ENCODE data around the gene REEP1. TPM values are rescaled to one million over a fixed set of nuclear protein-coding genes. Genes with fewer than 3 reads are reported as not detected.
A peak's percentile ranks its signal among the peaks of the same experiment; 100 is the strongest.

The REEP1 gene
- polyA plus RNA-seq, 2 donors, result 2.6 to 2.9 TPM

GRCh38 chr2:86301711-86302202 lies 35.7 kb downstream of the REEP1 start:
- Histone ChIP-seq H3K27me3 (ENCODE audit: control insufficient read depth in 1 of 2, insufficient read depth in 2 of 2, low read length in 2 of 2) (no peaks in the 10 kb centered on the region), H3K9me3 (ENCODE audit: control insufficient read depth in 2 of 2, insufficient read depth in 1 of 2, low read depth in 1 of 2, low read length in 1 of 2) (no peaks in the 10 kb centered on the region), H3K27ac (ENCODE audit: low read depth in 2 of 2, low read length in 1 of 2) (peak overlapping the region in 1 of 2 donors; percentile 63), H3K4me3 (ENCODE audit: low read depth in 1 of 2, low read length in 2 of 2) (no peak overlapping the region), H3K4me1 (ENCODE audit: control insufficient read depth in 2 of 2, insufficient read depth in 2 of 2, low read length in 1 of 2) (no peaks in the 10 kb centered on the region), H3K36me3 (ENCODE audit: control insufficient read depth in 2 of 2, insufficient read depth in 2 of 2, low read length in 1 of 2) (no peaks in the 10 kb centered on the region)
- 54 to 57% methylated on average over 3 of the region's 3 CpGs for WGBS, 2 donors

- Histone ChIP-seq H3K27me3 (ENCODE audit: control insufficient read depth in 1 of 2, insufficient read depth in 2 of 2, low read length in 2 of 2) (no peaks in the 10 kb centered on the region), H3K9me3 (ENCODE audit: control insufficient read depth in 2 of 2, insufficient read depth in 1 of 2, low read depth in 1 of 2, low read length in 1 of 2) (no peaks in the 10 kb centered on the region), H3K27ac (ENCODE audit: low read depth in 2 of 2, low read length in 1 of 2) (no peak overlapping the region), H3K4me3 (ENCODE audit: low read depth in 1 of 2, low read length in 2 of 2) (no peak overlapping the region), H3K36me3 (ENCODE audit: control insufficient read depth in 2 of 2, insufficient read depth in 2 of 2, low read length in 1 of 2) (no peaks in the 10 kb centered on the region), H3K4me1 (ENCODE audit: control insufficient read depth in 2 of 2, insufficient read depth in 2 of 2, low read length in 1 of 2) (no peaks in the 10 kb centered on the region)
- 60 to 75% methylated on average over 6 of the region's 6 CpGs for WGBS, 2 donors
Measured at GRCh38 chr2:86301009-86301408, 36.4 kb downstream of the REEP1 start.

GRCh38 chr2:86300496-86300895 lies 36.9 kb downstream of the REEP1 start:
- 77 to 90% methylated on average over 3 of the region's 3 CpGs for WGBS, 2 donors
- no peaks in the 10 kb centered on the region for H3K9me3 ChIP-seq (ENCODE audit: control insufficient read depth in 2 of 2, insufficient read depth in 1 of 2, low read depth in 1 of 2, low read length in 1 of 2)
- H3K4me3 ChIP-seq (ENCODE audit: low read depth in 1 of 2, low read length in 2 of 2), result no peak overlapping the region
- no peaks in the 10 kb centered on the region for H3K27me3 ChIP-seq (ENCODE audit: control insufficient read depth in 1 of 2, insufficient read depth in 2 of 2, low read length in 2 of 2)
- no peaks in the 10 kb centered on the region for H3K36me3 ChIP-seq (ENCODE audit: control insufficient read depth in 2 of 2, insufficient read depth in 2 of 2, low read length in 1 of 2)
- no peaks in the 10 kb centered on the region for H3K4me1 ChIP-seq (ENCODE audit: control insufficient read depth in 2 of 2, insufficient read depth in 2 of 2, low read length in 1 of 2)
- no peak overlapping the region for H3K27ac ChIP-seq (ENCODE audit: low read depth in 2 of 2, low read length in 1 of 2)

DNA sequence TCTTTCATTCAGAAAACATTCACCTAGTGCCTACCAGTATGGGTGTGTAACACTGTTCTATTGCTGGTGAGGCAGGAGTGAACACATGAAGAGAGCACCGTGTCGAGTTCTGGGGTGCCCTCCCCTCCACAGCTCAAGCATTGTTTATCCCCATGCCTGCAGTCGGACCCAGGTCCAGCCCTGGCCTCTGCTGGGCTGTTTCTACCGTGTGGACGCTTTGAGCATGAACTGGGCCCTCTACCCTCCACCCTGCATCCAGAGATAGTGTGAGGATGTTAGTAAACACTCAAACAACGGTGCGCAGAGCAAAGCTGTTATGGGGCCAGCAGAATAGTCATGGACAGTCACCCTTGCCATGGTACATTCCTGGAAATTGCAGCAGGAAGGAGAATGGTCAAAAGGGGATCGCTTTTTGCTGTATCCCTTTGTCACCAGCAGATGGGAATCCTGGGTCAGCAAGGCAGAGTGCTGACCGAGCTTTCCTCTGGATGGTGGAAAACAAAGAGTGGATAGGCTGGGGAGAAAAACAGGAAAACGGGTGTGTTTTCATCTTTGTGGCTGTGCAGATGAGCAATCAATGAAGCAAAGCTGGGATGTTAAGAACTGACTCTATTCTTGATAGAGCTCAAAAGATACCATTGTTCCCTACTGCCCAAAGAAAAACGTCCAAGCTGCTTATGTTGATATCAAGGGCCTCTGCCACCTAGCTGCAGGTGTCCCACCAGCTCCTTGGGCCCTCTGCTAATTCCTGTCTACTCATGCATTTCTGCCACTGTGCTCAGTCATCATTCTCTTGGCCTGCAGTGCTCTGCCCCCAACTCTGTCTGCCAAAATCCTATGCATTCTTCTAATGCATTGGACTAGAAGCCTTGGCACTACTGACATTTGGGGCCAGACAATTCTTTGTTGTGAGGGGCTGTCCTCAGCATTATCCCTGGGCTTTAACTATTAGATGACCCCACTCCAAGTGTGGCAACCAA lies 38.7 kb downstream of the REEP1 start:
- Histone ChIP-seq H3K4me3 (ENCODE audit: low read depth in 1 of 2, low read length in 2 of 2) (no peak overlapping the region), H3K9me3 (ENCODE audit: control insufficient read depth in 2 of 2, insufficient read depth in 1 of 2, low read depth in 1 of 2, low read length in 1 of 2) (no peaks in the 10 kb centered on the region), H3K4me1 (ENCODE audit: control insufficient read depth in 2 of 2, insufficient read depth in 2 of 2, low read length in 1 of 2) (no peaks in the 10 kb centered on the region), H3K27me3 (ENCODE audit: control insufficient read depth in 1 of 2, insufficient read depth in 2 of 2, low read length in 2 of 2) (no peaks in the 10 kb centered on the region), H3K36me3 (ENCODE audit: control insufficient read depth in 2 of 2, insufficient read depth in 2 of 2, low read length in 1 of 2) (no peaks in the 10 kb centered on the region), H3K27ac (ENCODE audit: low read depth in 2 of 2, low read length in 1 of 2) (peak overlapping the region in 1 of 2 donors; percentile 75)
- 61 to 65% methylated on average over 11 of the region's 11 CpGs for WGBS, 2 donors

DNA sequence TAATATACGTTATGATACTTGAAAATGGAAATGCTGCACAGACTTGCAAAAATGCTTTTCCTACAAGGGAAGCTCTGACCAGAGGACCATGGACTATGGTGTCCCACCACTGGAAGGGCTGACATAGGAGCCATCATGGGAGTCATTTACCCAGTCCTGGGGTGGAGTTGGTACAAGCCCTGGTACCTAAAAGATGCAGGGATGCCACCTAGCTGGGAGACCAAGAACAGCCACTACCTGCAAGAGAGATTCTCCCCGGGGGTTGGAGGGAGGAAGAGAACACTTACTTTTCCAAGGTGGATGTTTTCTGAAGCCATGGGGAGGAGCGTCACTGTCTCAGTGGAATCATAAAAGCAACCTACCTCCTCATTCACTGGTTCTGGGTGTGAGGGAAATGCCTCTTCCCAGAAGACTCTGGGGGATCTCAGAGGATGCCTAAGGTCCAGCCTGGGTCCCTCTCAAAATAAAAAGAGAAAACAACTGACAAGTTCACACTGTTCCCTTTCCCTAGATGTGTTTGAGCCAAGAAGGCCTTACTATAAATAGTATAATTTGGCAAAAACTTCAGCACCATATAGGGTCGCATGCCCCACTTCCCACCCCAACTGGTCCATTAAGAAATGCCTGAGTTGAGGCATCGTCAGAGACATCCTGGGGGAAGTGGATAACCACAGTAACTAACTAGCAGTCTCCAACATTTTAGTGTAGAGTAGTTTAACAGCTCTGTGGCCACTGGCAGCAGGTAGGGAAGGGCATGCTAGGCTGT lies 39.9 kb downstream of the REEP1 start:
- 67 to 72% methylated on average over 5 of the region's 5 CpGs for WGBS, 2 donors
- no peaks in the 10 kb centered on the region for H3K27me3 ChIP-seq (ENCODE audit: control insufficient read depth in 1 of 2, insufficient read depth in 2 of 2, low read length in 2 of 2)
- H3K4me1 ChIP-seq (ENCODE audit: control insufficient read depth in 2 of 2, insufficient read depth in 2 of 2, low read length in 1 of 2), result no peaks in the 10 kb centered on the region
- no peaks in the 10 kb centered on the region for H3K36me3 ChIP-seq (ENCODE audit: control insufficient read depth in 2 of 2, insufficient read depth in 2 of 2, low read length in 1 of 2)
- no peak overlapping the region for H3K4me3 ChIP-seq (ENCODE audit: low read depth in 1 of 2, low read length in 2 of 2)
- H3K9me3 ChIP-seq (ENCODE audit: control insufficient read depth in 2 of 2, insufficient read depth in 1 of 2, low read depth in 1 of 2, low read length in 1 of 2), result no peaks in the 10 kb centered on the region
- H3K27ac ChIP-seq (ENCODE audit: low read depth in 2 of 2, low read length in 1 of 2), result peak overlapping the region in 1 of 2 donors; percentile 75

DNA sequence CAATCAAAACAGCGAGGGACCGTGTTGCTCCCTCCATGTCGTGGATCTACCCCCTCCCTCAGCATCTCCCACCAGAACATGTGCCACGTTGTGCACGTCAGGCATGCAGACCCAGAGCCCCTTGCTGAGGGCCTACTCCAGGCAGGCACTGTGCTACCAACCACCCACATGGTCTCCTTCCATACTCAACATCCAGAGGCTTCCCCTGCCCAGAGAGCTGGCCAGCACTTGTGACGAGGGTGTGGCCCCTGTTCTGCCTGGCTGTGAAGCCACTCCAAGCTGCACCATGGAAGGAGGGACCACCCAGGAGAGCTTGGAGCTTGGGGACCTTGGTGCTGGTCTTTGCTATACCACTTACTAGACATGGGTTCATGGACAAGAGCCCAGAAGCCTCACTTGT lies 40.5 kb downstream of the REEP1 start:
- peak overlapping the region in 1 of 2 donors; percentile 57 for H3K27ac ChIP-seq (ENCODE audit: low read depth in 2 of 2, low read length in 1 of 2)
- H3K36me3 ChIP-seq (ENCODE audit: control insufficient read depth in 2 of 2, insufficient read depth in 2 of 2, low read length in 1 of 2), result no peaks in the 10 kb centered on the region
- no peaks in the 10 kb centered on the region for H3K9me3 ChIP-seq (ENCODE audit: control insufficient read depth in 2 of 2, insufficient read depth in 1 of 2, low read depth in 1 of 2, low read length in 1 of 2)
- no peaks in the 10 kb centered on the region for H3K27me3 ChIP-seq (ENCODE audit: control insufficient read depth in 1 of 2, insufficient read depth in 2 of 2, low read length in 2 of 2)
- 87 to 89% methylated on average over 6 of the region's 6 CpGs for WGBS, 2 donors
- no peak overlapping the region for H3K4me3 ChIP-seq (ENCODE audit: low read depth in 1 of 2, low read length in 2 of 2)
- no peaks in the 10 kb centered on the region for H3K4me1 ChIP-seq (ENCODE audit: control insufficient read depth in 2 of 2, insufficient read depth in 2 of 2, low read length in 1 of 2)

- Histone ChIP-seq H3K9me3 (ENCODE audit: control insufficient read depth in 2 of 2, insufficient read depth in 1 of 2, low read depth in 1 of 2, low read length in 1 of 2) (no peaks in the 10 kb centered on the region), H3K27me3 (ENCODE audit: control insufficient read depth in 1 of 2, insufficient read depth in 2 of 2, low read length in 2 of 2) (no peaks in the 10 kb centered on the region), H3K4me1 (ENCODE audit: control insufficient read depth in 2 of 2, insufficient read depth in 2 of 2, low read length in 1 of 2) (no peaks in the 10 kb centered on the region), H3K36me3 (ENCODE audit: control insufficient read depth in 2 of 2, insufficient read depth in 2 of 2, low read length in 1 of 2) (no peaks in the 10 kb centered on the region), H3K27ac (ENCODE audit: low read depth in 2 of 2, low read length in 1 of 2) (no peak overlapping the region), H3K4me3 (ENCODE audit: low read depth in 1 of 2, low read length in 2 of 2) (no peak overlapping the region)
- 91 to 92% methylated on average over 8 of the region's 8 CpGs for WGBS, 2 donors
Measured at GRCh38 chr2:86295066-86295465, 42.4 kb downstream of the REEP1 start.

- Histone ChIP-seq H3K27ac (ENCODE audit: low read depth in 2 of 2, low read length in 1 of 2) (no peak overlapping the region), H3K9me3 (ENCODE audit: control insufficient read depth in 2 of 2, insufficient read depth in 1 of 2, low read depth in 1 of 2, low read length in 1 of 2) (no peaks in the 10 kb centered on the region), H3K4me3 (ENCODE audit: low read depth in 1 of 2, low read length in 2 of 2) (no peak overlapping the region), H3K27me3 (ENCODE audit: control insufficient read depth in 1 of 2, insufficient read depth in 2 of 2, low read length in 2 of 2) (no peaks in the 10 kb centered on the region), H3K4me1 (ENCODE audit: control insufficient read depth in 2 of 2, insufficient read depth in 2 of 2, low read length in 1 of 2) (no peaks in the 10 kb centered on the region), H3K36me3 (ENCODE audit: control insufficient read depth in 2 of 2, insufficient read depth in 2 of 2, low read length in 1 of 2) (no peaks in the 10 kb centered on the region)
- WGBS, 2 donors, result 37 to 43% methylated on average over 3 of the region's 3 CpGs
Measured at GRCh38 chr2:86293612-86294011, 43.8 kb downstream of the REEP1 start.

DNA sequence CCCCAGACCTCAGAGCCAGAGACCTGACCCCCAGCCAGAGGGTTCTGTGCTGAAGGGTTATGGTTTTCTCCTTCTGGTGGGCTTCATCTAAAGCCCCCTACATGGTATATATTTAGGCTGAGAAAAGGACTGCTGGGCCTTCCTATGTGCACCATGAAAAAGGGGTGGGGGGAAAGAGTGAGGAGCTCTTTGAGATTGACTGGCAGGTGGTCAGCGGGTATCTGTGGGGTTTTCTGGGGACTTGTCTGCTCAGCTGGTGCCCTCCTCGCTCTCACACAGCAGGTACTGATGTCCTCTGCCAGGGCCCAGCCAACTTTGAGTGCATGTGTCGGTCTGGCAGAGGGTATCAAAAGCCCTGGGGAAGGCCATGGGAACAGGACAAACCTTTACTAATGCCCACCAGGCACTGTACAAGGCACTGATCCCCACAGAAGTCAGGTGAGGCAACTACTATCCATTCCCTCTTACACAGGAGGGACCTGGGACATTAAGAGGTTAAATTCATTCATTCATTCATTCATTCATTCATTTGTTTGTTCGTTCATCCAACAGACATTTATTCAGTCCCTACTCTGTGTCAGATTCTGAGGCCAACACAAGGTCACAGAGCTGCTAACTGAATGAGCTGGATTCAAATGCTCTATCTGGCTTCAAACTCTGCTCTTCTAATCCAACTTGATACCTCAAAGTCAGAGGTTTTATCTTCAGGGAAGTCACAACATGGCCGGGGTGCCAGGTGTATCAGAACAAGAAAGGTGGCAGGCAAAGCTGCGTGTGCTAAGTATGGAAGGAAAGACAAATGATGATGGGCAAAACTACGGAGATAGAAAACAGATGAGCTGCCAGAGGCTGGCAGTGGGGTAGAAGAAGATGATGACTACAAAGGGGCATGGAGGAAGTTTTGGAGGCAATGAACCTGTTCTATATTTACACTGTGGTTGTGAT lies 44.6 kb downstream of the REEP1 start:
- H3K27ac ChIP-seq (ENCODE audit: low read depth in 2 of 2, low read length in 1 of 2), result no peak overlapping the region
- no peak overlapping the region for H3K4me3 ChIP-seq (ENCODE audit: low read depth in 1 of 2, low read length in 2 of 2)
- H3K4me1 ChIP-seq (ENCODE audit: control insufficient read depth in 2 of 2, insufficient read depth in 2 of 2, low read length in 1 of 2), result no peaks in the 10 kb centered on the region
- no peaks in the 10 kb centered on the region for H3K9me3 ChIP-seq (ENCODE audit: control insufficient read depth in 2 of 2, insufficient read depth in 1 of 2, low read depth in 1 of 2, low read length in 1 of 2)
- H3K27me3 ChIP-seq (ENCODE audit: control insufficient read depth in 1 of 2, insufficient read depth in 2 of 2, low read length in 2 of 2), result no peaks in the 10 kb centered on the region
- H3K36me3 ChIP-seq (ENCODE audit: control insufficient read depth in 2 of 2, insufficient read depth in 2 of 2, low read length in 1 of 2), result no peaks in the 10 kb centered on the region
- 83 to 85% methylated on average over 7 of the region's 7 CpGs for WGBS, 2 donors
